Motor neuron (in vitro differentiated cells): ENCODE data around the gene RGMA. TPM values are rescaled to one million over a fixed set of nuclear protein-coding genes. Genes with fewer than 3 reads are reported as not detected.

Experiments used
- ATAC-seq, 8 experiments: fragments of 200-7000 bp; cut with Tn5 transposase; replicated peaks in 6 of 8; 2 replicates each; pipeline ENCODE4 v1.8.0; 2021; ENCODE audit warnings: mild to moderate bottlenecking in 8 of 8, moderate library complexity in 8 of 8
- H3K27ac ChIP-seq, 2 donors: fragments of 250-450 bp; sonication (Bioruptor Pico); 2 replicates each; pipeline ENCODE4 v1.9.0; 2021; ENCODE audit warnings: antibody characterized with exemption in 2 of 2, mild to moderate bottlenecking in 2 of 2, moderate library complexity in 1 of 2
- H3K4me1 ChIP-seq, 2 donors: fragments of 250-450 bp; sonication (Bioruptor Pico); replicated peaks in 1 of 2; 2 replicates each; pipeline ENCODE4 v1.6.1; 2021; ENCODE audit warnings: antibody characterized with exemption in 2 of 2, mild to moderate bottlenecking in 2 of 2, moderate library complexity in 1 of 2
- H3K4me3 ChIP-seq, 5 donors: fragments of 250-450 bp; sonication (Bioruptor Pico); 2 replicates each; pipeline ENCODE4 v1.9.0; 2021; ENCODE audit warnings: antibody characterized with exemption in 5 of 5, mild to moderate bottlenecking in 5 of 5, moderate library complexity in 4 of 5
- WGBS, 10 experiments: fragments of 450-650 bp; shearing (Covaris generic); methylation state at CpG; one replicate each; pipeline ENCODE4 v1.0.0; 2022; 5-methylcytosine and 5-hydroxymethylcytosine counted together
- in situ Hi-C, 9 experiments: fragments of 400-800 bp; cut with MboI; loops; one replicate each; pipeline ENCODE4 v1.15.0; 2021; ENCODE audit warnings: low sequenced_read_pairs in 9 of 9, low pct_unique_long_range_greater_than_20kb in 2 of 9; ENCODE audit not compliant: unreplicated experiment in 9 of 9
- total RNA-seq, 8 experiments: library from RNA; unstranded; fragments of 300-600 nt; gene quantifications; 2 replicates each; pipeline versions ENCODE4 v1.2.3 to v1.2.4, GENCODE V29; 2022

RGMA gene
- total RNA-seq, 8 experiments from 2014 or later: 10.2 to 154 (median 49.2) TPM

DNA sequence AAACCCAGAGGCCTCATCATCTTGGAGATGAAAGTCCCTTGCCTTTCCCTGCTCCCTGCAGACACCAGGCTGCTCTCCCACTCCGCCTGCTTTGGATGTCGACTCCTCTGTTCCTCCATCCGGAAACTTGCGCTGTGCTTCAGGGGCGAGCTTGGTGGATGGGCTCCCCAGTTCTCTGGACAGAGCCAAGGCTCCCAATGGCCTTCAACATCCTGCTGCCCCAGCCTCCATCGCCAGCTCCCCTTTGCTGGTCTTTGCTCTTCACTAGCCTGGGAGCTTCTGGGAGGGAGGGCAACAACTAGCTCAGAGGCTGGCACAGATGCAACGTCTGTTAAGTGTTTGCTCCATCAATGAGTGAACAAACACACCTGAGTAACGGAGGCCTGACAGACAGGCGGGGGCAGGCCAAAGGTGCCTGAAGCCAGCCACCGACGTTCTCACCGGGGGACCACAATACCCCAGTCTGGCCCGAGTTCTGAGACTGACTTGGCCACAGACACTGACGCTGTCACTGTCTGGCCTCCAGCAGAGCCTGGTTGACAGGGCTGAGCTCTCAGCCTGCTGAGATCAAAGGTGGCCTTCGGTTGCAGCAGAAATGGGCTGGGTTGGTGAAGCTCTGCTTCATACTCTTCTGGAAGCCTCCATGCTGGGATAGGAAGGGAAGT is 39.0 kb downstream of the RGMA start:
- in situ Hi-C loops: loop anchor here in 7 of 9 experiments (10.0 to 25.0 kb wide), 5 partner anchors 787 to 1262 kb away; no protein-coding TSS in a partner anchor
- WGBS, 10 experiments: 50 to 100% (median 85%) methylated on average over 1 to 11 of the region's 15 CpGs; no CpG with 5 or more reads in 4 of the 10 experiments
- peak overlapping the region in 1 of 2 donors; percentile 22 for H3K27ac ChIP-seq
- no peaks in the 10 kb centered on the region for H3K4me1 ChIP-seq
- no peak overlapping the region for H3K4me3 ChIP-seq
- ATAC-seq: peak in 1 of 8 experiments; percentile 5

DNA sequence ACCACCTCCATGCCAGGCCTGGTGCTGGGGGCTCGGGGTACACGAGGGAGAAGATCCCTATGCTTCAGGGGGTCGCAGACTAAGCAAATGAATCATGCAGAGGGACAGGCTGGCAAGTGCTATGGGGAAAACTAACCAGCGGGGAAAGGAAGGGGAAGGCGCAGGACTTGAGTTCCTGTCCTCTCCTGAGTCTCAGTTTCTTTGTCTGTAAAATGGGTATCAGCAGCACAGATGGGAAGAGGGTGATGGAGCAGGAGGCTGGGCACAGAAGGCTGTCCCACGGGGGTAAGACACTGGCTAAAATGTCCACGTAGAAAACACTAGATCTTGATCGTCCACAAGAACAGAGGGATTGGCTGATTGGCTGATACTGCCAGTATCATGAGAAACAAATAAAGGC is 39.8 kb downstream of the RGMA start:
- H3K4me1 ChIP-seq: no peaks in the 10 kb centered on the region
- 40 to 100% (median 87%) methylated on average over 1 to 6 of the region's 8 CpGs; no CpG with 5 or more reads in 4 of the 10 experiments for WGBS, 10 experiments
- no peak for ATAC-seq
- in situ Hi-C loops: loop anchor here in 5 of 9 experiments (10.0 to 25.0 kb wide), 5 partner anchors 788 to 1263 kb away; no protein-coding TSS in a partner anchor
- no peak overlapping the region for H3K27ac ChIP-seq
- no peak overlapping the region for H3K4me3 ChIP-seq

GRCh38 chr15:93048759-93049161 is 40.3 kb downstream of the RGMA start:
- Histone ChIP-seq H3K4me1 (no peaks in the 10 kb centered on the region), H3K4me3 (no peak overlapping the region), H3K27ac (no peak overlapping the region)
- in situ Hi-C loops: loop anchor here in 5 of 9 experiments (10.0 to 25.0 kb wide), 5 partner anchors 789 to 1264 kb away; no protein-coding TSS in a partner anchor
- ATAC-seq: no peak
- WGBS, 10 experiments: 60 to 100% (median 96%) methylated on average over 1 to 4 of the region's 16 CpGs; no CpG with 5 or more reads in 7 of the 10 experiments

- in situ Hi-C loops: loop anchor here in 5 of 9 experiments (10.0 to 25.0 kb wide), 5 partner anchors 789 to 1264 kb away; no protein-coding TSS in a partner anchor
- Histone ChIP-seq H3K4me1 (no peaks in the 10 kb centered on the region), H3K27ac (no peak overlapping the region), H3K4me3 (no peak overlapping the region)
- ATAC-seq: no peak
- 40 to 100% (median 96%) methylated on average over 1 to 4 of the region's 14 CpGs; no CpG with 5 or more reads in 7 of the 10 experiments for WGBS, 10 experiments
These were observed 40.6 kb downstream of the RGMA start for GRCh38 chr15:93048426-93048721.

DNA sequence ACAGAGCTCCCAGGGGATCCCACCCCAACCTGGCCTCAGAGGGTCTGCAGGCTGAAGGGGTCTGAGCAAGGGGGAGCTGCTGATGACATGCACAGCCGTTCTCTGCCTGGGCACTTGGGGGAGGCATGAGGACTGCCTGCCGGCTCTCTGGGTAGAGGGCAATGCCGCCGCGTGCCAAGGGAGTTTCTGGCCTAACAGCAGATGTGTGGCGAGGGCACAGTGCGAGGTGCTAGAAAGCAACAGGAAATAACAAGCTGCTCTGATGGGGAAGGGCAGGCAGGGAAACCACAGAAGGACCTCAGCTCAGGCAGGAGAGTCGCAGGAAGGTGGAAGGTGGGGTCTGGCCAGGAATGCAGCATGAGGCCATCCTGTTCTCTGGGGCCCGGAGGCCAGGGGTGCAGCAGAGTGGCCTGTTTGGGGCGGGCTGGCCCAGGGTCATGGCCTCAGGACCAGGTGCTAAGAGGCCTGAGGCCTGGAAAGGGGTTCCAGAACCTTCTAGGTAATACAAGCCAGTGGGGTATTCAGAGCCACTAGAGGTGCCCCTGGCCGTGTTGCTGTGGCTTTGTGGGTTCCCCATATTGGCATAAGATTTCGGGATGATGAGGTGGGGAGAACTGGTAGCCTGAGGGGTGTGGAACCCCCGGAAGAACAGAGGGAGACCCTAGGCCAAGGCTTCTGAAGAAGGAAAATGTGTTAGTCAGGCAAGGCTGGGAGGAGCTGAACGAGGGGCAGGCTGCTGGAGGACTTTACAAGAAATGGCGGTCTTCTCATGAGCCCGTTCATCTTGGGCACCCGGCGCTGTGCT is 41.2 kb downstream of the RGMA start:
- ATAC-seq: no peak
- H3K27ac ChIP-seq: no peak overlapping the region
- WGBS, 10 experiments: 50 to 100% (median 90%) methylated on average over 1 to 4 of the region's 18 CpGs; no CpG with 5 or more reads in 4 of the 10 experiments
- no peak overlapping the region for H3K4me3 ChIP-seq
- in situ Hi-C loops: loop anchor here in 5 of 9 experiments (10.0 to 25.0 kb wide), 5 partner anchors 789 to 1264 kb away; no protein-coding TSS in a partner anchor
- no peaks in the 10 kb centered on the region for H3K4me1 ChIP-seq

DNA sequence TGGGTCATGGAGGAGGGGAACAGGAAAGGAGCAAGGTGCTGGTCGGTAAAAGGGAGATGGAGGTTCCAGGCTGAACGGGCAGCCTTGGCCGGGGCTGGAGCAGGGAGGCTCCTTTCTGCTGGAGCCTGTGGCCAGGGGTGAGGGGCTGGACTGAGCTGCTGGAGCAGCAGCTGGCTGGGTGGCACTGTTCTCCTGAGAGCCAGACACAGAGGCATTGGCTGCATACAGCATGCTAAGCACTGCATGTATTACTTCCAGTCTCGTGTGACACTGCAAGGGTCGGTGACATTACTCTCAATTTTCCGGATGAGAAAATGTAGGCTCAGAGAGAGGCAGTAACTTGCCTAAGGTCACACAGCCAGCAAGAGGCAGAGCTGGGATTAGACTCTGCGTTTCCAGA is 42.3 kb downstream of the RGMA start:
- H3K27ac ChIP-seq: no peak overlapping the region
- no peak overlapping the region for H3K4me3 ChIP-seq
- WGBS, 10 experiments: 0 to 100% (median 68%) methylated on average over 1 to 6 of the region's 7 CpGs; no CpG with 5 or more reads in 2 of the 10 experiments
- no peak for ATAC-seq
- no peaks in the 10 kb centered on the region for H3K4me1 ChIP-seq
- in situ Hi-C loops: loop anchor here in 5 of 9 experiments (10.0 to 25.0 kb wide), 5 partner anchors 791 to 1266 kb away; no protein-coding TSS in a partner anchor

GRCh38 chr15:93046120-93046519 is 42.9 kb downstream of the RGMA start:
- Histone ChIP-seq H3K27ac (no peak overlapping the region), H3K4me3 (no peak overlapping the region), H3K4me1 (no peaks in the 10 kb centered on the region)
- in situ Hi-C loops: loop anchor here in 5 of 9 experiments (10.0 to 25.0 kb wide), 5 partner anchors 791 to 1266 kb away; no protein-coding TSS in a partner anchor
- 50 to 100% (median 92%) methylated on average over 2 to 4 of the region's 4 CpGs; no CpG with 5 or more reads in 1 of the 10 experiments for WGBS, 10 experiments
- no peak for ATAC-seq

GRCh38 chr15:93045191-93045785 is 43.7 kb downstream of the RGMA start:
- H3K4me3 ChIP-seq: no peak overlapping the region
- 80 to 100% (median 91%) methylated on average over 1 to 10 of the region's 27 CpGs; no CpG with 5 or more reads in 6 of the 10 experiments for whole genome bisulfite sequencing, 10 experiments
- in situ Hi-C loops: loop anchor here in 5 of 9 experiments (10.0 to 25.0 kb wide), 5 partner anchors 792 to 1267 kb away; no protein-coding TSS in a partner anchor
- no peaks in the 10 kb centered on the region for H3K4me1 ChIP-seq
- ATAC-seq: peak in 1 of 8 experiments; percentile 3
- H3K27ac ChIP-seq: no peak overlapping the region

DNA sequence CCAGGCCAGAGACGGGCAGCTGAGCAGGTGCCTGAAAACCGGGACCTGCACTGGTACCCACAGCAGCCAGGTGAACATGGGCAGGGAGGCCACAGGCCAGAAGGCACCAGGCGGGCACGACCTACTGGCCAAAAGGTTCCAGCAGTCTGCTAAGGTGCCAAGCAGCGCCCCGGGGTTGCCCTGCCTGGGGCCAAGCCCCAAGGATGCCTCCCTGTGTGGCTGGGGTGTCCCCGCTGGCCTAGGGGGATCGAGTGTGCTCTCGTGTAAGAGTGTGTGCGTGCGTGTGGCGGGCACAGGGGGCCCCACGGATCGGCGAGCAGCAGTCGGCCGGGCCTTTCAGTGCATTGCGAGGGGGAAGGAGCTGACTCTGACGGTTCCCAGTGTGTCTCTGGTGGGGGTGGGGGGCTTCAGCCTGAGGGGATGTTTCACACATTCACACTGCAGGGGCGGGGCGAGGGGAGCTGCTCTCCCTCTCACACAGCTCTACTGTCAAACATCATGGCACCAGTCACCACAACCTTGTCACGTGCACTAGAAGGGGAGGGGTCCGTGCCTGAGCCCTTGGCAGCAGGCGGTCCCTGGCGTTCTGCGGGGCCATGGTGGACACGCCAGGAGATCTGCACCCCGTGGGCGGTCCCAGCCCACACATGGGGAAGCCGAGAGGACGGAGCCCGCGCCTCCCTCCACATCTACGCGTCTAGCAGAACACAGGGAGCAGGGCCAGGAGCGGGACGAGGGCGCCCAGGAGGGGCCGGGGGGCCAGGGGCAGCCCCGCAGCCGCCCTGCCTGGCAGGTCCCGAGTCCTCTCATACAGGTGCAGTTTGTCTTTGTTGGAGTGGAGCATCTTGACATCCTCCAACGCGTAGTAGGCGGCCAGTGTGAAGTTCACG is 44.5 kb downstream of the RGMA start:
- in situ Hi-C loops: loop anchor here in 5 of 9 experiments (10.0 to 25.0 kb wide), 5 partner anchors 793 to 1268 kb away; no protein-coding TSS in a partner anchor
- no peaks in the 10 kb centered on the region for H3K4me1 ChIP-seq

GRCh38 chr15:93043621-93044300 is 45.2 kb downstream of the RGMA start:
- Histone ChIP-seq H3K4me1 (no peaks in the 10 kb centered on the region), H3K4me3 (no peak overlapping the region), H3K27ac (no peak overlapping the region)
- 40 to 100% (median 40%) methylated on average over 1 of the region's 12 CpGs; no CpG with 5 or more reads in 7 of the 10 experiments for WGBS, 10 experiments
- ATAC-seq: peak in 3 of 8 experiments; percentile 7 to 35 (median 19)
- in situ Hi-C loops: loop anchor here in 5 of 9 experiments (10.0 to 25.0 kb wide), 5 partner anchors 794 to 1269 kb away; no protein-coding TSS in a partner anchor

More for the DNA sequence above, 44.5 kb downstream of the RGMA start:
- WGBS, 10 experiments: 43 to 100% (median 100%) methylated on average over 1 to 2 of the region's 46 CpGs; no CpG with 5 or more reads in 7 of the 10 experiments
- no peak overlapping the region for H3K27ac ChIP-seq
- no peak overlapping the region for H3K4me3 ChIP-seq
- peak in 4 of 8 experiments; percentile 7 to 24 (median 16) for ATAC-seq

DNA sequence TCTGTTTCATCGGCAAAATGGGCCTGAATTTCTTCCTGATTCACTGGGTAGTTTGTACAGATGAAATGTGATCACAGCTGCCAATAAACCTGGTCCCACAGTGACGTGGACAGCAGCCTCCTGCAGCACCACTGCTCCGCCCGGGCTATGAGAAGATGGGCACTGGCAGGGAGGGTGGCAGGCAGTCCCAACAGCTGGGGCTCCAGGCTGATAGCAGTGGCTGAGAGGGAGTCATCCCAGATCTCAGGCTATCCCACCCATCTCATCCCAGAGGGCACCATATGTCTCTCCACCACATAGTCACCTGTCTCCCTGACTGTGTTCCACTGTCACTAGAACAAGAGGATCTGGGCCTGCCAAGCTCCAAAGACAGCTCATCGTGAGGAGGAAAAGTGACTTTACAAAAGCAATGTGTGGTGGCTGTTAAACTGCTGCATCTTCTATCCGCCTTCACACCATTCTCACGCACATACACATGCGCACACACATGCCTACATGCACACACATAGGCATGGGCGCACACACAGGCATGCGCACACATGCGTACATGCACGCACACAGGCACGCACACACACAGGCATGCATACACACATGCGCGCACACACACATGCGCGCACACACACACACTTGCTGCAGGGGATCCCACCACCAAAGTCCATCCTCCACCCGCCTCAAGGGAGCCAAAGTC is 46.2 kb downstream of the RGMA start:
- H3K4me1 ChIP-seq: peaks cover 5% of the 10 kb centered on the region in 2 donors
- ATAC-seq: peak in 1 of 8 experiments; percentile 8
- no peak overlapping the region for H3K27ac ChIP-seq
- no peak overlapping the region for H3K4me3 ChIP-seq
- in situ Hi-C loops: loop anchor here in 5 of 9 experiments (10.0 to 25.0 kb wide), 5 partner anchors 794 to 1269 kb away; no protein-coding TSS in a partner anchor
- WGBS, 10 experiments: 61 to 100% (median 81%) methylated on average over 1 to 13 of the region's 18 CpGs; no CpG with 5 or more reads in 1 of the 10 experiments
